GM23248 (cell line): ENCODE data around the gene RNF166. TPM values are rescaled to one million over a fixed set of nuclear protein-coding genes. Genes with fewer than 3 reads are reported as not detected.
"Not testable (repeated sequence)": the region's sequence is repeated elsewhere in the genome, so short reads cannot be mapped to it uniquely, and the experiment has no call there.

Experiments
- DNase-seq: peaks from one replicate; pipeline ENCODE4 v3.0.0-alpha.2; 2015
- H2AFZ ChIP-seq: fragments of 200-600 bp; sonication (generic); 2 replicates; pipeline ENCODE4 v1.6.1; 2016; ENCODE audit warnings: antibody characterized with exemption
- H3F3A ChIP-seq: fragments of 200-600 bp; sonication (generic); 2 replicates; pipeline ENCODE4 v1.6.1; 2016; ENCODE audit warnings: mild to moderate bottlenecking, antibody characterized with exemption, mixed run types; ENCODE audit not compliant: insufficient read depth
- H3K27ac ChIP-seq: fragments of 200-600 bp; sonication (generic); 2 replicates; pipeline ENCODE4 v1.5.1; 2016; ENCODE audit warnings: mild to moderate bottlenecking
- H3K27me3 ChIP-seq: fragments of 200-600 bp; sonication (generic); replicated peaks from 2 replicates; pipeline ENCODE4 v1.6.1; 2016; ENCODE audit warnings: mild to moderate bottlenecking; ENCODE audit not compliant: insufficient read depth
- H3K36me3 ChIP-seq: fragments of 200-600 bp; sonication (generic); 2 replicates; pipeline ENCODE4 v1.6.1; 2016; ENCODE audit warnings: low read depth, mild to moderate bottlenecking
- H3K4me1 ChIP-seq: fragments of 200-600 bp; sonication (generic); 2 replicates; pipeline ENCODE4 v1.6.1; 2016; ENCODE audit warnings: mild to moderate bottlenecking; ENCODE audit not compliant: insufficient read depth
- H3K4me2 ChIP-seq: fragments of 200-600 bp; sonication (generic); one replicate; pipeline ENCODE4 v1.6.1; 2016; ENCODE audit warnings: mild to moderate bottlenecking; ENCODE audit not compliant: unreplicated experiment
- H3K4me3 ChIP-seq: fragments of 200-600 bp; sonication (generic); 2 replicates; pipeline ENCODE4 v1.5.1; 2016; ENCODE audit warnings: mild to moderate bottlenecking
- H3K79me2 ChIP-seq: fragments of 200-600 bp; sonication (generic); 2 replicates; pipeline ENCODE4 v1.6.1; 2016; ENCODE audit warnings: mild to moderate bottlenecking; ENCODE audit not compliant: insufficient read depth
- H3K9ac ChIP-seq: fragments of 200-600 bp; sonication (generic); 2 replicates; pipeline ENCODE4 v1.6.1; 2016; ENCODE audit warnings: mild to moderate bottlenecking
- H3K9me2 ChIP-seq: fragments of 200-600 bp; sonication (generic); 2 replicates; pipeline ENCODE4 v1.6.1; 2016; ENCODE audit warnings: mixed run types, mild to moderate bottlenecking, moderate library complexity; ENCODE audit not compliant: insufficient read depth
- H3K9me3 ChIP-seq: fragments of 200-600 bp; sonication (generic); one replicate; pipeline ENCODE4 v1.6.1; 2017; ENCODE audit warnings: low read depth
- H4K20me1 ChIP-seq: fragments of 200-600 bp; sonication (generic); 2 replicates; pipeline ENCODE4 v1.6.0; 2016; ENCODE audit not compliant: insufficient read depth
- EZH2 ChIP-seq: fragments of 200-600 bp; sonication (generic); IDR thresholded peaks from 2 replicates; pipeline ENCODE4 v1.6.1; 2018; ENCODE audit warnings: antibody characterized with exemption, mild to moderate bottlenecking; ENCODE audit not compliant: insufficient read depth, poor library complexity, severe bottlenecking
- EZH2phosphoT487 ChIP-seq: fragments of 200-600 bp; sonication (generic); IDR thresholded peaks from 2 replicates; pipeline ENCODE4 v1.6.1; 2018; ENCODE audit warnings: antibody characterized with exemption, moderate library complexity, mild to moderate bottlenecking, low read depth; ENCODE audit not compliant: insufficient read depth
- WGBS, 2 experiments: methylation state at CpG; one replicate each; pipeline ENCODE4 v1.1.6; 2015 to 2017; ENCODE audit warnings: low lambda C conversion rate in 2 of 2, low coverage in 1 of 2; ENCODE audit errors: missing lambda C conversion rate in 2 of 2; 5-methylcytosine and 5-hydroxymethylcytosine counted together
- in situ Hi-C: fragments of 300-500 bp; cut with MboI; formaldehyde crosslinking; loops from 2 replicates; pipeline ENCODE4 v1.15.0; 2020
- polyA plus RNA-seq: library from polyadenylated mRNA; unstranded; fragments of >200 nt; fragmentation: Nextera tagmentation; extraction: Ambion mirVana; gene quantifications from 2 replicates; pipeline ENCODE4 v1.2.1, GENCODE V29; 2016
- total RNA-seq: library from RNA; depleted of rRNA; stranded (reverse); fragments of >200 nt; shearing (Covaris generic); gene quantifications from 2 replicates; pipeline ENCODE4 v1.2.3, GENCODE V29; 2014

The RNF166 gene
- total and polyA plus RNA-seq, 2 experiments from 2014 or later: 8.9 to 14.6 TPM

GRCh38 chr16:88669980-88670379 is 36.2 kb downstream of the RNF166 start:
- peak overlapping the region; percentile 1; the same call in 1 of the 2 replicates for H3K27ac ChIP-seq
- no peak overlapping the region for H3K4me2 ChIP-seq
- H3K36me3 ChIP-seq: no peaks in the 10 kb centered on the region
- no peak overlapping the region for H3K4me3 ChIP-seq
- no peak overlapping the region for H2AFZ ChIP-seq
- in situ Hi-C loops: no loop called here
- no peaks in the 10 kb centered on the region for H3K9me2 ChIP-seq
- H4K20me1 ChIP-seq: no peaks in the 10 kb centered on the region
- no peak for TF ChIP-seq EZH2
- no peak for TF ChIP-seq EZH2phosphoT487
- H3K9ac ChIP-seq: no peak overlapping the region
- no peaks in the 10 kb centered on the region for H3K4me1 ChIP-seq
- 34 to 35% methylated on average over 10 of the region's 10 CpGs for WGBS, 2 experiments
- no peaks in the 10 kb centered on the region for H3K27me3 ChIP-seq
- no peaks in the 10 kb centered on the region for H3K79me2 ChIP-seq
- H3F3A ChIP-seq: no peaks in the 10 kb centered on the region
- H3K9me3 ChIP-seq: no peaks in the 10 kb centered on the region
- DNase-seq: peak; percentile 58

- H3K27me3 ChIP-seq, in situ Hi-C loops, H3K9me2 ChIP-seq, H3K36me3 ChIP-seq, H4K20me1 ChIP-seq, H3F3A ChIP-seq, DNase-seq, H3K4me1 ChIP-seq, H3K4me3 ChIP-seq, H3K9ac ChIP-seq, H3K9me3 ChIP-seq, H2AFZ ChIP-seq, H3K4me2 ChIP-seq, H3K79me2 ChIP-seq: not testable (repeated sequence)
- WGBS, 2 experiments: 84 to 86% methylated on average over 8 of the region's 8 CpGs
- peak overlapping the region; percentile 1; the same call in 1 of the 2 replicates for H3K27ac ChIP-seq
Measured at GRCh38 chr16:88669493-88669892, 36.7 kb downstream of the RNF166 start.

- peaks cover 4% of the 10 kb centered on the region for H3K79me2 ChIP-seq
- in situ Hi-C loops: no loop called here
- TF ChIP-seq EZH2 (no peak), EZH2phosphoT487 (no peak)
Measured at GRCh38 chr16:88667461-88667860, 38.7 kb downstream of the RNF166 start.

GRCh38 chr16:88665570-88665969 is 40.6 kb downstream of the RNF166 start:
- TF ChIP-seq EZH2phosphoT487 (no peak), EZH2 (no peak)
- no peak for DNase-seq
- H3K4me2 ChIP-seq: no peak overlapping the region
- H4K20me1 ChIP-seq: no peaks in the 10 kb centered on the region
- H3K9me2 ChIP-seq: no peaks in the 10 kb centered on the region
- no peaks in the 10 kb centered on the region for H3K27me3 ChIP-seq
- H3K9ac ChIP-seq: no peak overlapping the region
- H3K9me3 ChIP-seq: no peaks in the 10 kb centered on the region
- H3K36me3 ChIP-seq: no peaks in the 10 kb centered on the region
- no peak overlapping the region for H2AFZ ChIP-seq
- H3K27ac ChIP-seq: no peak overlapping the region
- H3K4me3 ChIP-seq: no peak overlapping the region
- in situ Hi-C loops: no loop called here
- H3K4me1 ChIP-seq: 0 out of 2 replicates have a peak, but pooled peaks cover 4% of the 10 kb centered on the region
- H3K79me2 ChIP-seq: peaks cover 14% of the 10 kb centered on the region
- 91 to 100% methylated on average over 3 of the region's 3 CpGs for WGBS, 2 experiments
- no peaks in the 10 kb centered on the region for H3F3A ChIP-seq

More at GRCh38 chr16:88667461-88667860, 38.7 kb downstream of the RNF166 start:
- no peak overlapping the region for H3K9ac ChIP-seq
- no peak for DNase-seq
- no peak overlapping the region for H2AFZ ChIP-seq
- WGBS, 2 experiments: 93 to 96% methylated on average over 3 to 5 of the region's 5 CpGs
- no peaks in the 10 kb centered on the region for H3K9me2 ChIP-seq
- H3K9me3 ChIP-seq: no peaks in the 10 kb centered on the region
- H3K36me3 ChIP-seq: no peaks in the 10 kb centered on the region
- H4K20me1 ChIP-seq: no peaks in the 10 kb centered on the region
- H3F3A ChIP-seq: no peaks in the 10 kb centered on the region
- no peak overlapping the region for H3K4me2 ChIP-seq
- H3K27ac ChIP-seq: no peak overlapping the region
- no peaks in the 10 kb centered on the region for H3K4me1 ChIP-seq
- no peak overlapping the region for H3K4me3 ChIP-seq
- H3K27me3 ChIP-seq: no peaks in the 10 kb centered on the region

GRCh38 chr16:88665148-88665547 is 41.1 kb downstream of the RNF166 start:
- DNase-seq: no peak
- no peaks in the 10 kb centered on the region for H3K9me2 ChIP-seq
- H3K27me3 ChIP-seq: no peaks in the 10 kb centered on the region
- no peaks in the 10 kb centered on the region for H3K36me3 ChIP-seq
- H3K4me1 ChIP-seq: 0 out of 2 replicates have a peak, but pooled peaks cover 4% of the 10 kb centered on the region
- no peak overlapping the region for H3K27ac ChIP-seq
- peaks cover 18% of the 10 kb centered on the region for H3K79me2 ChIP-seq
- H2AFZ ChIP-seq: no peak overlapping the region
- no peak overlapping the region for H3K4me3 ChIP-seq
- in situ Hi-C loops: no loop called here
- H3K4me2 ChIP-seq: no peak overlapping the region
- no peaks in the 10 kb centered on the region for H3F3A ChIP-seq
- WGBS, 2 experiments: 82 to 88% methylated on average over 4 of the region's 4 CpGs
- TF ChIP-seq EZH2phosphoT487 (no peak), EZH2 (no peak)
- no peak overlapping the region for H3K9ac ChIP-seq
- H4K20me1 ChIP-seq: no peaks in the 10 kb centered on the region
- no peaks in the 10 kb centered on the region for H3K9me3 ChIP-seq
